Right ventricle myocardium superior (tissue), 1 donor: ENCODE measurements around the gene TMEM128. TPM values are rescaled to one million over a fixed set of nuclear protein-coding genes. Genes with fewer than 3 reads are reported as not detected.
"Not testable (repeated sequence)": the region's sequence is repeated elsewhere in the genome, so short reads cannot be mapped to it uniquely, and the experiment has no call there.

Experiments
- ATAC-seq: fragments of 200-7000 bp; cut with Tn5 transposase; one replicate; pipeline ENCODE4 v1.9.1; 2020; ENCODE audit warnings: mild to moderate bottlenecking; ENCODE audit not compliant: poor library complexity
- DNase-seq: peaks from one replicate; pipeline ENCODE4 v3.0.0-alpha.2; 2020
- intact Hi-C: fragments of 100-400 bp; cut with DNase I; formaldehyde crosslinking; loops from one replicate; pipeline ENCODE4 v1.11.2; 2022
- total RNA-seq: library from RNA; stranded (reverse); fragmentation: NEBNext Ultra II Directional; extraction: Animal tissue kit (Norgen Biotek cat#: 25700); gene quantifications from one replicate; pipeline ENCODE4 v1.2.1, GENCODE V29; 2021
- donor health status: DM: no; HTN: yes; CAD: no; lungs with severe emphysema.

The TMEM128 gene
- total RNA-seq, 1 donor from 2014 or later, result 7.7 TPM

DNA sequence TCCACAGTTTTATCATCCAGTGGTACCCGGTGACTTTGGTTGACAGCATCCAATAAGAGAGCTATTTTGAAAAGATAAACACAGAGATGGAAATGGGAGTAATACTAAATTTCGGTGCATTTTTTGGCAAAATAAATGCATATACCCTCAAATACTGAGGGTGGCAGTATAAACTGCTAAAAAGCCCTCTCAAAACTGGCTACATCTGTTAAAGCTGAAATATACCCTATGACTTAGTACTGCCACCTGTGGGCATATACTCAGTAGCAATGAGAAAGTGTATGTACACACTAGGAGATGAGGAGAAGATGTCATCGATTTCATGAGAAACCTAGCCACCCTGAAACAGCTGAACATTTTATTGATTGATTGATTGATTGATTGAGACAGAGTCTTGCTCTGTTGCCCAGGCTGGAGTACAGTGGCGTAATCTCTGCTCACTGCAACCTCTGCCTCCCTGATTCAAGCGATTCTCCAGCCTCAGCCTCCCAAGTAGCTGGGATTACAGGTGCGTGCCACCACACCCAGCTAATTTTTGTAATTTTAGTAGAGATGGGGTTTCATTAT lies 12.2 kb upstream of the TMEM128 start:
- DNase-seq, result no peak
- intact Hi-C loops, result no loop called here
- no peak for ATAC-seq

DNA sequence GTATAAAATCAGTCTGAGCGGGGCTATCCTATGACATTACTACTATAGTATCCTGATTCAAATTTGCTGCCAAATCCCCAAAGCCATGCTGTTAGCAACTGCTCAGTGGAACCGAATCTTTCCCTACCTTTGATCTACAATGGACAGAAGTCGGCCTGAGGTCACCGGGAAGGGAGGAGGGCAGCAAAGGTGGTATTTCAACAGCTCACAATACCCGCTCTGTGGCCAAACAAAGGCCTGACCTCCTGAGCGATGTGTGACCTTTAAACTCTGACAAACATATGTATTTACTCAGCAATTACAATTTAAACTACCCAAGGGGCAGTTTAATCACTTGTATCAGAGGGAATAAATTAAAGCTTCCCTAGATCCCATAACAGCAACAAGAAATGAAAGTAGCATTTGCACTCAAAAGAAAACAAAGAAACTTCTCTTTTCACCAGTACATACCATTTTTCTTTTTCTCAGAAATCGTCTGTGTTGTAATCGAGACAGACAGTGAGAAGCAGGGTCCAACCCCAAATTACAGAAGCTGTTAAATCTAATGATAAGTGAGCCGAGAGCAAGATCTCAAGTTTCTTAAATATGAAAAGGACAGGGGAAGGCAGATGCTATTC lies 11.6 kb upstream of the TMEM128 start:
- intact Hi-C loops, result no loop called here
- ATAC-seq, result no peak
- DNase-seq, result no peak

DNA sequence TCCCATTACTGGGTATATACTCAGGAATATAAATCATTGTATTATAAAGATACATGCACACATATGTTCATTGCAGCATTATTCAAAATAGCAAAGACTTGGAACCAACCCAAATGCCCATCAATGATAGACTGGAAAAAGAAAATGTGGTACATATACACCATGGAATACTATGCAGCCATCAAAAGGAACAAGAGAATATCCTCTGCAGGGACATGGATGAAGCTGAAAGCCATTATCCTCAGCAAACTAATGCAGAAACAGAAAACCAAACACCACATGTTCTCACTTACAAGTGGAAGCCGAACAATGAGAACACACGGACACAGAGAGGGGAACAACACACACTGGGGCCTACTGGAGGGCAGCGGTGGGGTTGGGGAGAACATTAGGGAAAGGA lies 9.7 kb upstream of the TMEM128 start:
- ATAC-seq, intact Hi-C loops, DNase-seq: not testable (repeated sequence)

DNA sequence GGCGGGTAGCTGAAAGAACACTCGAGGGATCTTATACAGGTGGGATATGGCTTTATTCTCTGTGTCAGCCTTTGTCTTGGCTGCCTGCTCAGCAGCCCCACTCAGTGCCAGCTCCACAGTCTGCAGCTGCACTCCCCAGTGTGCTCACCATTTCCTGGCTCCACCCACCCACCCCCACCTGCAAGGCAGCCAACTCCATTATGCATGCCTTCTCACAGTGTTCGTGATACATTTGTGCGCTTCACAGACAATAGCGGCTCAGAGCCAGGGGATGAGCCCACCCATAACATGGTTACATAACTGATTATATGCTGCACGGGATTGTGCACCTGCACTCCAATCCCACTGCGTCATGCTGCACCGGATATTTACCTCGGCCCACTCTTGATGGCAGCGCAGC lies 8.8 kb upstream of the TMEM128 start:
- DNase-seq (no peak), ATAC-seq (no peak)
- intact Hi-C loops, result no loop called here

DNA sequence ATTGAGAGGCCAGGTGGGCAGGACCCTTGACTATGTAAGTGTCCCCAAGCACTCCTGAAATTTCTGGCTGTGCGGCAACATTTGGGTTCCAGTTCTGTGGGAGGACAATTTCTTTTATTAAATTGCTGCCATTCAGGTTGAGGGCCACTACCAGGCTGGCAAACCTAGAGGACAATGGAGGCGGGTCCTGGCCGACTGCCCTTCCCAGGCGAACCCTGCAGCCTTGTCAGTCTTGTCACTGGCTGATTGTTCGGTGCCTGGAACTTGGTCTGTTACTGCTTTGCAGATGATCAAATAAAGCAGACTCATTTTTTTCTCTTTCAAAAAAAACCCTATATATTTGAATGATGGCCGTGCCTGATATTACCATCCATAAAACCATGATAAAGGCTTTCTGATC lies 6.6 kb upstream of the TMEM128 start:
- intact Hi-C loops, result no loop called here
- ATAC-seq (no peak), DNase-seq (no peak)

DNA sequence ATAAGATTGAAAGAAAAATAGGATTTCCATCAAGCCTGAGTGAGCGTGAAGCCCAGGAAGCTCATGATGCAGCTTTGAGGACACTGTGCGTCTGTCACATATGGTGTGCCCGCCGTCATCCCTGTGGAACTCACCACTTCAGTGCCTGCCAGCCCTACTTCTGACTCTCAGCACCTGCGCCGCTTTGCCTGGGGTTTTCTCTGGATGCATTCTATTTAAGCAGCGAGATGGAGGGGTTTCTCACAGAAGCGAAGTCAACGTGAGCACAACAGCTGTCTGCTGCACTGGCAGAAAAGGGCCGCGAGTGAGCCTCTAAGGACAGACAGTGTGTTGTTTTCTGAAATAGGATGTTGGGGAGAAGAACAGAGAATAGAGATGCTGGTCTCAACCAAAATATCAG lies 6.2 kb upstream of the TMEM128 start:
- DNase-seq (no peak), ATAC-seq (no peak)
- intact Hi-C loops, result no loop called here

DNA sequence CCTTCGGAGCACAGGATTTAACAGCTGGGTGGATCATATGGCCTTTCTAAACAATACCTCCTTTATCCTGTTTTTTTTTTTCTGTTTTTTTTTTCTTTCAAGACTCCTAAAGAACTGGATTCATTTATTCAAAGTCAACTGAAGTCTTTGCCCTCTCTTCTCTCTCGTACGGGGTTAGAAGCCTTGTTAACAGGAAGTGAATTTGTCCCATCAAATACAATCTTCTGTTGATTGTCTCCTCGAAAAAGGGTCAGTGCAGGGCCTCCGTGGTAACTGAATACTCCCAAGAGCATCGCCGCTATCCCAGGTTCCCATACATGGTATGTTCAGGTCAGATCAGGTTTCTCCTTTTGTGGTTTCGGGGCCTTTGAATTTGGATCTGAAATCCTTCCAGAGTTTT lies 1.8 kb upstream of the TMEM128 start:
- DNase-seq (no peak), ATAC-seq (no peak)
- intact Hi-C loops, result no loop called here

DNA sequence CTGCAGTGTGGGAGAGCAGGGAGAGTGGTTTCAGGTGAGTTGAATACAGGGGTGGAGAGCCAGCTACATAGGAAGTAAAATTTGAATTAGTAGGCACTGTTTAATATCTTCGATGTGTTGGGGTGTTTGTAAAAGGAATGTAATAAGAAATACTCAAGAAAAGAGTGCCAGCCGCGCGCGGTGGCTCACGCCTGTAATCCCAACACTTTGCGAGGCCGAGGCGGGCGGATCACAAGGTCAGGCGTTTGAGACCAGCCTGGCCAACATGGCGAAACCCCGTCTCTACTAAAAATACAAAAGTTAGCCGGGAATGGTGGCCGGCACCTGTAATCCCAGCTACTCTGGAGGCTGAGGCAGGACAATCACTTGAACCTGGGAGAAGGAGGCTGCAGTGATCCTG lies 1.3 kb upstream of the TMEM128 start:
- intact Hi-C loops, DNase-seq, ATAC-seq: not testable (repeated sequence)

DNA sequence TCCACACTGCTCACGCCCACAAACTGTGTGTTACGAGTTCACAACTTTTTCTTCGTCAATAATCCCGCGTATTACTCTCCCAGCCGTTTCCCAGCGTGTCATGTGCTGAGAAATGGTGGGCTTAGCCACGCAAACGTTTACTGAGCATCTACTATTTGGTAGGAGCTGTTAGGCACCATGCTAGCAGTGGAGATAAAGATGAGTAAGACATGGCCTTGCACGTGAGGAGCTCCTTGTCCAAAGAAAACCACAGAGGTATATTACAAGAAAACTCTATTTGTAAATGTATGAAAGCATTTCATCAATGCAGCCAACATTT lies 821 bp upstream of the TMEM128 start:
- intact Hi-C loops, result no loop called here
- ATAC-seq, result no peak
- no peak for DNase-seq

DNA sequence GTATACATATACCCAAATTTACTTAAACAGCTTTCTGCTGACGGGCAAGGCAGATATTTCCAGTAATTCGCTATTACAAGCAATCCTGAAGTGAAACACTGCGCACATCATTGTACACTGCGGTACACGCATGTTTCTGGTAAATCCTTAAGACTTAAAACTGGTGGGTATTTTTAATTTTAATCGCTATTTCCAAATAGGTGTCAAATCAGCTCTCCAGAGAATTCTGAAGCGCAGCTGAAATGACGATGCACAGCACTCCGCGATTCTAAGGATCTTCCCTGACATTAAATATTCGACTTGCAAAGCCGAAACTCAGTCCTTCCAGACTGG lies 361 bp downstream of the TMEM128 start:
- DNase-seq (no peak), ATAC-seq (peak; percentile 2)
- intact Hi-C loops, result no loop called here

DNA sequence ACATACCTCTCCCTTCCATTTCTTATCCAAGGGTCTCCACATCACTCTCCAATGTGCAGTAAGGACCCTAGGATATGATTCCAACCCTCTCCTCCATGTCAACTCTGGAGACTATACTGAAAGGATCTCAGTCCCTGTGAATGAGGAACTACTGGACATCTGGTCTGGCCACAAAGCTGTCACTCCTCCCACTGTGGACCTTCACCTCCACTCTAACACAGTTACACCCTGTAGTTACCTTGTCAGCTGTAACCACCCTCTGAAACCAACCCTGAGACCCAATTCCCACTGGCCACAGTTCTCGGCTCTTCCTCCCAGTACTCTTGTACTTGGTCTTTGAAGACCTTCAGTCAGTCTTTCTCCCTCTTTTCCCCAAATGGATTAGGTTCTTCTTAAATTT lies 2.9 kb downstream of the TMEM128 start:
- ATAC-seq, result no peak
- DNase-seq, result no peak
- intact Hi-C loops, result no loop called here

DNA sequence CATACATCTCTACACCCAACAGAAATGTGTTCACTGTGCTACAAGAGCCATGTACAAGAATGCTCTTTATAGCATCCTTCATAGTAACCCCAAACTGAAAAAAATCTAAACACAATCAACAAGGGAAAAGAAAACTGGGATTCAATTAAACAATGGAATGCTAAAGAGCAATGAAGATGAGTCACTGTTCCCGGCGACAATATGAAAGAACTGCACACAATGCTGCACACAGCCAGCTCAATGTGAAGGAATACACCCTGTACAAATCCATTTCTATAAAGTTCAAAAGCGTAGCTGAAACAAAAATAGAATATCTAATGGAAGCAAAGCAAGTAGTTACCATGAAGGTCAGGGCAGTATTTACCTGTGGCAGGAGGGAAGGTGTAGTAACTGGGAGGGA lies 8.5 kb downstream of the TMEM128 start:
- ATAC-seq, intact Hi-C loops, DNase-seq: not testable (repeated sequence)

DNA sequence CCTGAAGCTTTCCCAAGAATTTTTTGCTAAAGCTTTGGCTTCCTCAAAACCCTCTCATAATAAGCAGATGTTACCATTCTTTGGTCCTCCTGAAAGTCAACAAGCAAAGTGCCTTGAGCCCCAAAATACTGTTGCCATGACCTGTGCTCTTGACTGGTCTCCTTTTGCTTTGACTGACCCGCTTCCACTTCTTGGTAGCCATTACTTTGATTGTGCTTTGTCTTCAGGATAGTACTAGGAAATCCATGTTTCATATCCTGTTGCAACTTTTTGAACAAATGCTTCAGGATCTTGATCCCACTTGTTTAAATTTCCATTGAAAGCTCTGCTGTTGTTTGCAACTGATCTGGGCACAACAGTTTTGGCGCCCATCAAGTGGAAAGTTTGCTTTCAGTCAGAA lies 14.4 kb downstream of the TMEM128 start:
- intact Hi-C loops, result no loop called here
- no peak for ATAC-seq
- no peak for DNase-seq

DNA sequence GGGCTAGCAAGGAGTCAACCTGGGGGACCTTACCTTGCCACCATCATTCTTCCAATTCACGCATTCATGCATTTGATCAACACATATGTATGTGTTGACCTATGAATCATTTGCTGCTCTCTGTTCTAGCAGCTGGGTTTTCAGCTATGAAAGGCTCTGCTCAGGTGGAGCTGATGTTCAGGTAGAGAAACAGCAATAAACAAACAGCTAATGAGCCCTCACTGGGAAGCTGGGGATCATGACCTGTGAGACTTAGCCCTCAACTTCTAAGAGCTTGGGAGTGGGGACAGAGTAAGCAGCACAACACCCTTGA lies 19.7 kb downstream of the TMEM128 start:
- DNase-seq, result no peak
- no peak for ATAC-seq

DNA sequence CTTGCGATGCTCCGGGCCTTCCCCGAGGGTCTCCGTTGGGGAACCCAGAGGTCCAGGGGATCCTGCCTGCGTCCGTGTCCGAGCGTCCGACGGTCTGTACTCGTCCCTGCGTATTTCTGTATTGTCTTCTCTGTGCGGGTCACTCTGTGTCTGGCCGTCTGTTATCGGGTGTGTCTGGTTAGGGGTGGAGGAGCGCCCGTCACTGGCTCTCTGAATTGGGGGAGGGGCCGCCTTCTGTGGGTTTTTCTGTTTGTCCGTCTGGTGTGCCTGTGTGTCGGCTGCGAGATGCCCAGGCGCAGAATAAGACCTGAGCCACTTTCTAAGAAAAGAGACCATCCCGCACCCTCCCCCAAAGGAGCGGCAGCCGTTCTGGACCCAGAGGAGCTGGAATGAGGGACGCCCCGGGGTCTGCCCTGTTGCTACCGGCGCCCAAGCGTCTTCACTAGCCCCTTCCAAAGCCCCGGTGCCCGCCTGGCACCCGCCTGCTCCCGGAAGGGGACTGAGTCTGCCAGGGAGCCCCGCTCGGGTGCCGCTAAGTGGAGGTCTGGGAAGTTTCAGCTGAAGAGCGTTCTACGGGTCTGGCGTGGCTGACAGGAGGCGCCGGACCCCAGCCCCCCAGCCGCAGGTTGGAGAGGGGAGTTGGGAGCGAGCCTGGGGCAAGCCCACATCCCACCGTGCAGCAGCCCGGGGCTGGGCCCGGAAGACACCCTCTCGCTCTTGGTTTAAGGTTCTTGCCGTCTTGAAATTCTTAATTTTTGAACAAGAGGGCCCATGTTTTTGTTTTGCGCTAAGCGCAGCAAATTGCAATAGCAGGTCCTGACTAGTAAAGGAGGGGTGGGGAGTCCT lies 20.3 kb downstream of the TMEM128 start:
- ATAC-seq (no peak), DNase-seq (no peak)
- intact Hi-C loops, result no loop called here

More for the DNA sequence above, 19.7 kb downstream of the TMEM128 start:
- intact Hi-C loops, result no loop called here

DNA sequence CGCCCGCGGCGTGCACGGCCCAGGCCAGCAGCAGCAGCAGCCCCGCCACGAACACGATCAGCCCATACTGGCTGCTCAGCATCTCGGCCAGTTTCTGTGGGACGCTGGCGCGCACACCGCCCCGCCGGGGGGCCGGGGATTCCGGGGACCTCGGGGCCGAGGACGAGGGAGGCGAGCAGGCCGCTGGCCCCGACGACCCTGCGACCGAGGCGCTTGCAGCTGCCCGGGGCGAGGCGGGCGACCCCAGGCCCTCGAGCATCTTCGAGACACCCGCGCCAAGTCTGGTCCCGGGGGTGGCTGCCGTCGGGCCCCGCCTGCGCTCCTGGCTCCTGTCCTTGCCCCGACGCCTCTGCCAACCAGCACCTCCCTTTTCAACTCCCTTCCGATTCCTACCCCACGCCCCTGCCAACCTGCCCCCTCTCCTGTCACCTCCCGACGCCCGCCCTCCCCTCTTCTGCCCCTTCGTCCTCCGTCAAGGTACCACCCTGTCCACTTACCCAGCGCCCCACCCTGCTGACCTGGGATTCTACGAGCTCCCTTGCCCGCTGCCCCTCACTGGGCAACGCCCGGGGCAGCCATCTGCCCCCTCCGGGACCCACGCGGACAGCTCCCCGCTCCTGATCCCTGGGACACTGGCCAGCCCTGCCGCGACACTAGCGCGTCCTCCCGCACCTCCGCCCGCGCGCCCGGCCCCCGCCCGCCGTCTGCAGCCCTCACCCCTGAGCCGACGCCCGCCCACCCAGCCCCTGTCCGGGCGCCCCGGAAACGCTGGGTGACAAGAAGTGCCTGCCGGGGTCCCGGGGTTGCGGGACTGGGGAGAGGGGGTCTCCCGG lies 21.2 kb downstream of the TMEM128 start, which contains the start of gene OTOP1:
TSS of gene OTOP1 (minus strand) at position 324 of the 833 bp plus-strand sequence. CDS start at position 259, 65 bp downstream.
- no peak for DNase-seq
- intact Hi-C loops, result no loop called here

DNA sequence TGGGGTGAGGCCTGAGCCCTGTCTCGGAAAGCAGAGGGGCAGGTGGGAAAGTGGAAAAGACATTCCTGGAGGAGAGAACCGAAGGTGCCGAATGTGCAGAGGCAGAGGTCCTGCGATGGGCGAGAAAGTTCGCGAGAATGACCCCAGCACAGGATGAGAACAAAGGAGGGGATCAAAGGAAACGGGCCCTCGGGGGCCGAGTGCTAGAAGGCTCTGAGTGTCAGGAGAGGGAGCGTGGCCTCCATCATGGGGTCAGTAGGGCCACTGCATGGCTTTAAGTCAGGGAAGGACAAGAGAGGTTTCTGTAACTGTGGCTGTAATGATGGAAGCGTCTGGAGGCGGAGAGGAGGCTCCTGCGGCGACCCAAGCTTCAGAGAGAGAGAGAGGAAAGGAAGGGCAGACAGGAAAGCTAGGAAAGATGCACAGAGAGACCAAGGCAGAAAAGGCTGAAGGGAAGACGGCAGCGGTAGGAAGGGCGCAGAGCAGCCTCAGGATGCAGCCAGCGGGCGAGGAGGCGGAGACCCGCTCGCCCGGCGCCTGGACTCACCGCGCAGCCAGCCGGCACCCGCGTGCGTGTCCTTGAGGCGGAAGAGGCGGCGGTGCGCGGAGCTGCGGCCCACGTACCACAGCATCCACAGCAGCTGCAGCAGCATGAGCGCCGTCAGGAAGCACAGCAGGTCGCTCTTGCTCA lies 22.0 kb downstream of the TMEM128 start:
- DNase-seq (no peak), ATAC-seq (no peak)
- intact Hi-C loops, result no loop called here

More for the DNA sequence above, 21.2 kb downstream of the TMEM128 start, which contains the start of gene OTOP1:
- ATAC-seq, result no peak

DNA sequence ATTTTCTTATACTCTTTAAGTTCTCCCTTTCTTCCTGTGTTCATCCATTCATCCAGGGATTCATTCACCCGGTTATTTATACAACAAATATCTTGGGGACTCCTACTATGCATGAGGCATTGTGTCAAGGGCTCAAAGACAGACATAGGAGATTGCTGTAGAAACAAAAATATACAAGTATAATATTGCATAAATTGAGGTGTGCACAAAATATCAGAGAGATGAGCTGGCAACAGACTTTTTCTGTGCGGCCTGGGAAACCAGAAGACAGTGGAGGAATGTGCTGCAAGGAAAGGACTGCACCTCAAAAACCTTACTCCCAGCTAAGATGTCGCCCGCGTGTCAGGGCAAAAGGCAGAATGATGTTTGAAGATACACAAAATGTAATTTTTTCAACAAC lies 30.9 kb downstream of the TMEM128 start:
- ATAC-seq (no peak), DNase-seq (no peak)
- intact Hi-C loops, result no loop called here

DNA sequence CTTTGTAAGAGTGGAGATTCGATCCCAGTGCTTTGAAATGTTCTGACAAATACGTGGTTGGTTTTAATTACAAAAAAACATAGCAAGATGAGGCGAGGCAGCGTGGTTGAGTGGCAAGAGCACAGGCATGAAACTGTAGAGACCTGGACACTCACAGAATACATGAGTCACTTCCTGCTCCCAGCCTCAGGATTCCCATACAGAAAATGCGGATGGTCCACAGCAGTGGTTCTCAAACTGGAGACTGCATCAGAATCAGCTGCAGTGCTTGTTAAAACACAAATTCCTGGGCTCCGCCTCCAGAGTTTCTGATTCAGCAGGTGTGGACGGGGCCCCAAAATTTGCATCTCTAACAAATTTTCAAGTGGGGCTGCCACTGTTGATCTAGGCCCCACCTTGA lies 31.4 kb downstream of the TMEM128 start:
- ATAC-seq, result no peak
- no peak for DNase-seq
- intact Hi-C loops, result no loop called here
